GM21786 (cell line): ENCODE results near the gene MAB21L2.
A peak's percentile ranks its signal among the peaks of the same experiment; 100 is the strongest.
"Not testable (repeated sequence)": the region's sequence is repeated elsewhere in the genome, so short reads cannot be mapped to it uniquely, and the experiment has no call there.

ENCODE experiments used
- ATAC-seq: cut with Tn5 transposase; IDR thresholded peaks from one replicate; pipeline ENCODE4 v1.9.1; 2021; ENCODE audit not compliant: unreplicated experiment

The MAB21L2 gene

DNA sequence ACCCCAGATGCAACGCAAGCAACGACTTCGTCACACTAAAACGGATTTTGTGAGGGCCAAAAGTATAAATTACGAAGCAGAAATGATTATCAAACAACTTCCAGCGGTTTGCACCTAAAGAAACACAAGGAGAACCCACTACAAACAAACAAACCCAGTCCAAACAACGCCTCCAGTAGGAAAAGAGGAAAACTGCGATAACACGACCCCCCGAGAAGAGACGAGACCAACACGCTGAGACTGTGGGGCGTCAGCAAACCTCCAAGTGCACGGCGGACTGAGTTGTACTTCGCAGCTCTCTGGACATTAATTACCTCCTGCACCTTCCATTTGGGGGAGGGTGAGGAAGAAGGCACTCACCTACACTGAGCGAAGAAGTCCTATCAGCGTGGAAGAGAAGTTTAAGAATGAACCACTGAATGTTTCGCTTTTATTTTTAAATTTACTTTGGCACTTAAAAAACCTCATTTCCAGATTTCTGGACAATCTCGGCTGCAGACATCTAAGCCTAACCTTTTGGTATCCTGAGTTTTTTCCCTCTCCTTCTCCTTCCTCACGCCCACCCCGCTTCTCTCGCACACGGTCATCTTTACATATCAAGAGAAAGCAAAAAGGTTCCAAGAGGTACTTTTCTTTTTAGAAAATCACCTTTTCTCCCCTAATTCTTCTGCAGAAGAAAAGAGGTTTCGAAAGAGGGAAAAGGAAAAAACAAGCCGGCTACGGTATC lies at the start of gene MAB21L2:
MAB21L2 (plus strand) TSS at position 6 of the 727 bp plus-strand sequence. CDS start 879 bp downstream, outside the sequence.
- no peak for ATAC-seq

DNA sequence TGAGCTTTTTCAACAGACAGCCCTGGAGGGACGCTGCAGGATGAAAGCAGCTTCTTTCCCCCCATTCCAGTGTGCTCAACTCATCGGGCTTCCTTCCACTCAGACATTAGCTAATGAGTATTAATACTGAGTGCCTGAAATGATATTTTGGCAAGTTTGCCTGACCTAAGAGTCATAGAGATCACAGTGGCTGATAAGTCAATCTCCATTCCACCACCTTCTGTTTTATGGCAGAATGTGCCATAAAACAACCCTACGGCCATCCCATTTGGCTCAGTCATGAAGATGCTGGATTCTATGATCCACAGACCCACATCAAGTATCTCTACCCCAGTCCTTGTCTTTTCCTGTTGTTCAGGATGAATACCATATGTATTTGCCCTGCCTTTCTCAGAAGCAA lies 48.3 kb upstream of the MAB21L2 start:
- no peak for ATAC-seq

DNA sequence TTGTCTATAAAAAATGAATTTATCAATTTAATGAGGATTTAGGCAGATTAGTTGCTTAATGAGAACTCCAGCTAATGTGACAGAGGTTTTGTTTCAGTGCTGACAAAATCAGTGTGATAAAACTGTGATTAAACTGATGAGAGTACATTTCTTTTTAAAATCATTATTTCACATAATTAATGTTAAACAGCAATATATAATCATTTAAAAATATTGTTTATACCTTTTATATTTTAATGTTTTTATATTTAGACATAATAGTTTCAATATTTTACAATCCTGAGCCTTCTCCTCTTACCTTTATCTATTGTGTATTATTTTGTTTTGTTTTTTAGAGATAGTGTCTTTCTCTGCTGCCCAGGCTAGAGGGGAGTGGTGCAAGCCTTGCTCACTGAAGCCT lies 47.1 kb upstream of the MAB21L2 start:
- ATAC-seq = no peak

DNA sequence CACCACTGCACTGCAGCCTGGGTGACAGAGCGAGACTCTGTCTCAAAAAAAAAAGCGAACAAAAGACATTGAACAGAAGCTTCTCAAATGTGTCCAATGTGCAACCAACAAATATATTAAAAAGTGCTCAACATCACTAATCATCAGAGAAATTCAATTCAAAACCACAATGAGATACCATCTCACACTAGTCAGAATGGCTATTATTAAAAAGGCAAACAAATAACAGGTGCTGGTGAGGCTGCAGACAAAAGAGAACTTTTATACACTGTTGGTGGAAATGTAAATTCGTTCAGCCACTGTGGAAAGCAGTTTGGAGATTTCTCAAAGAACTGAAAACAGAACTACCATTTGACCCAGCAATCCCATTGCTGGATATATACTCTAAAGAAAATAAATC lies 44.0 kb upstream of the MAB21L2 start:
- not testable (repeated sequence) for ATAC-seq

DNA sequence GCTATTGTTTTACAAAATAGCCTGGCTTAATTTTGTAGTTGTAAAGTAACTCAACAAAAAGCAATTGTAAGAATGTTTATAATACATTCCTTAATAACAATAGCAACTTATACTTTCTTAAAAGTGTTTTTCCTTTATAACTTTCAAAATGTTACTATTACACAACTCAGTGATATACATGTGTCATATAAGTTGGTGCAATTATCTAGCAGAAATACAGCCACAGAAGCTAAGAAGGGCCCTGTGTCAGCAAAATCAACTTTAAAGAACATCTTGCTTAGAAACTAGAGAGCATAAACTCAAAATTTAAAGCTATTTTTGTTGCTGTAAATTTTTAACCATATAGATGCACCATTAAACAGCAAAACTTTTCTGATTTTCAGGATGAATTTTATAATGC lies 41.4 kb upstream of the MAB21L2 start:
- no peak for ATAC-seq

DNA sequence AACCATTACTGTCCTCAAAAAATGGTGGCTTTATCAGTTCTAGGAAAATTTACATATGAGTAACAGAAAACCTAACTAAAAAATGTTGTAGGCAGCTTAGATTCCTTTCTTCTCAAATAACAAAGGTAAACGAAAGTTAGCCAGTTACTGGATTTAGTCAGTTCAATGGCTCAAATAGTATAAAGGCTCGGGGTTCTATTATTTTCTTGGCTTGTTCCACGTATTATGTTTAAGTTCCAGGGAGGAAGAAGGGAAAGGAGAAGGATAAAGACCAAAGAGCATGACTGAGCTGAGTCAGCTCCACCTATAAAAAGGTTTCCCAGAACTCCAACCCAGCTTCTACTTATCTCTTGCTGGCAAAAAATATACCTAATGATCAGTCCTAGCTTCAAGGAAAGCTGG lies 41.0 kb upstream of the MAB21L2 start:
- no peak for ATAC-seq

DNA sequence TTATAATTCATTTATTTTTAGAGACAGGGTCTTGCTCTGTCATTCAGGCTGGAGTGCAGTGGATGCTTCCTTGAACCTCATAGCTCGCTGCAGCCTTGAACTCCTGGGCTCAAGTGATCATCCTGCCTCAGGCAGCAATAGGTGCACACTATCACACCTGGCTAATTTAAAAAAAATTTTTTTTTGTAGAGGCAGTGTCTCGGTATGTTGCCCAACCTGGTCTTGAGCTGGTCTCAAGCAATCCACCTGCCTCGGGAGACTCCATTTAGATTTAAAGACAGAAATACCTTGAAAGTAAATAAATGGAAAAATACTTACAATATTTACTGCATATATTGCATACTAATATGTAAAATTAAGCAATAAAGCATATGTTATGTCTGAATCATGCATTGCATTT lies 40.3 kb upstream of the MAB21L2 start:
- ATAC-seq = no peak

DNA sequence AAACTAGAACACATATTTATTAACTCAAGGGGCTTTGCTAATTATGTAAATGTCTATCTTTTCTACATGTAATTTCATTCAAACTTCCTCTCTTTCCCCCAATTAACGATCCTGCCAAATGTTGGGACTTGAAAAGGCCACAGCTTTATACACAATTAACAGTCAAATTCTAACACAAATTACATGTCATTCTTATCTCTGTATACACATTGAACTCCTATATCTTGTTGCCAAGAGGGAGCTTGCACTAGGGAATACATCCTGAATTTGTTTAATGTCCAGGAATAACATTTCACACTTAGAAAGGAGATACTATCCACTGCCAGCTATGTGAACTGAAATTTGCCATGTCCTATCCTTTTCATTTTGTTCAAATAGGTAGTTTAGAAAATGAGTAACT lies 38.9 kb upstream of the MAB21L2 start:
- no peak for ATAC-seq

DNA sequence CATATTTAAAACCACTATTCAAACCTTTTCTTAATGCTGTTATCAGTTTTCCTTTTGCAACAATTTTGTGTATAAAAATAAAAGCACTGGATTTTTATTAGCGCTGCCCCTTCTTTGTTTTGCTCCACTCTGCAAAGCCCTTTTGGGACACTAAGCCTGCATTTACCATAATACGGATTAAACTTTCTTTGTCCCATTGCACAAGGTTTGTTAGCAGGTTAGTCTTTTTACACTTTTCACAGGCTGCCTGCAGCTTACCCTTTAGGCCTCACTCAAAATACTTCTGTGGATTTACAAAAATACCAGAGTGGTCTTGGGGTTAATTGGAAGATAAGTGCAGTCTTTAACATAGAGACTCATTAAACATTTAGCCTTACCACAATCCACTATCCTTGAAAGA lies 35.7 kb upstream of the MAB21L2 start:
- ATAC-seq = no peak

DNA sequence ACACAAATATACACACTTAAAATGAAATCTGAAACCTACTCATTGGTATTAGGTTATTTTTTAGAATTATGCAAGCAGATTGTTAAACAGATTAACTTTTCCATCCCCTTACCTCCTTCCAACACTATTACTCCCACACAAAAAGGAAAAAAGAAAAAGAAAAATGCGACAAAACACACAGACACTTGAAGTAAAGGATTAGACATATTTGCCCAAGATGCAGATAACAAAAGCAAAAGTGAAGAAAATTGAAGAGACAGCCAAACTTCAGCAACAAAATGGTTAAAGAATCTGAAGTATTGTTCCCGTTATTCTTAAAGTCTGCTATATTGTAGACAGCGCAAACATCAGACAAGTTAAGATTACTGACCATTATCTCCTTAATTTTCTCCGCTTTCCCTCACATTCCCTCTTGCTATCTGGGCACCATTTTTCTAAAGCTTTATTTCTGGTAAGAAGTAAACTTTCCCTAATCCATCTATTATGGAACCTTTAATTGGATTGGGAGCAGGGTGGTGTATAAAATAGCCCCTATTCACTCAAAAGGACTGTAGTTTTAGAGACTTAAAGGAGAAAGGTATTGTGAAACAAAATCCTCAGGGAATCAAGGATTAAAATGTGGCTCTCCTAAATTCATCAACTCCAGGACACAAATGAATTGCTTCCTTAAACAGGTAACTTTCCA lies 34.7 kb upstream of the MAB21L2 start:
- ATAC-seq = no peak

DNA sequence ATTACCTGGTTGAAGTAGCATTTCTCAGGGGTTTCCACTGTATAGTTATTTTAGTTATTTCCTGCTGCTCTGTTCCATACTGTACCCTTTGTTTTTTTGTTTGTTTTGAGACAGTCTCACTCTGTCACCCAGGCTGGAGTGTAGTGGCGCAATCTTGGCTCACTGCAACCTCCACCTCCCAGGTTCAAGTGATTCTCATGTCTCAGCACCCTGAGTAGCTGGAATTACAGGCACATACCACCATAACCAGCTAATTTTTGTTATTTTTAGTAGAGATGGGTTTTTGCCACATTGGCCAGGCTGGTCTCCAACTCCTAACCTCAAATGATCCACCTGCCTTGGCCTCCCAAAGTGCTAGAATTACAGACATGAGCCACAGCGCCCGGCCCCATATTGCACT lies 24.1 kb upstream of the MAB21L2 start:
- not testable (repeated sequence) for ATAC-seq

DNA sequence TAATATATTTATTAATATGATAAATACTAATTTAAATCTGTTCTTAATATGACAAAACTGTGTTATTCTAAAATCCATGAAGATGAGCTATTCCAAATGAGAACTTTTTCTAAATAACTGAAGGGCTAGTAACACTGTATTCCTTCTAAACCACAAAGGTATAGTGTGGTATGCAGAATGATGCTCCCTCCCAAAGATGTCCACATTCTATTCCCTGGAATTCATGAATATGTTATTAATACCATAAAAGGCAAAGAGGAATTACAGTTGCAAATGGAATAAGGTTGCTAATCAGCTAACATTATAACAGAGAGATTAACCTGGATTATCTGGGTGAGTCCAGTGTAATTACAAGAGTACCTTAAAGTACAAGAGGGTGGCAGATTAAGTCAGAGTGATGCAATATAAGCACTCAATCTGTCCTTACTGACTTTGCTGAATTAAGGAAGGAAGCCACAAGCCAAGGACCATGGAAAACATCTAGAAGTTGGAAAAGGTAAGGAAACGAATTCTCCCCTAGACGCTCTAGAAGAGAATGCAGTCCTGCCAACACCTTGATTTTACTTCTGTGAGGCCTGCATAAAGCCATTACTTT lies 20.7 kb upstream of the MAB21L2 start:
- ATAC-seq = no peak

DNA sequence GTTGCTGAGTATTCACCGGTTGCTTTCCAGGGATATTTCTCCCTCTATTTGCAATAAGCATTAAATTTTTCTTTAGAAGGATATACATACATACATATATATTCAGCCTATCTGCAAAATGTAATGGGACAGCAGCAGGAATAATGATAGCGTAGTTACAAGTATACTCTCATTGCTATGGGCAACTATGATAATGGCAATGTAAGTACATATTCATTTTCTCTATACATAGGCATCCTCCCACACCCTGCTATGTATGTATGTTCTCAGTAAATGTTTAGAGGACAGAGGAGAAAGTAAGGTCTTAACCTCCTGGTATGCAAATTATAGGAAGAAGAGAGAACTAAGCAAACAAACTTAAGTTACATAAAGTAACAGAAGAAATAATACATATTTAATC lies 19.7 kb upstream of the MAB21L2 start:
- ATAC-seq = no peak

DNA sequence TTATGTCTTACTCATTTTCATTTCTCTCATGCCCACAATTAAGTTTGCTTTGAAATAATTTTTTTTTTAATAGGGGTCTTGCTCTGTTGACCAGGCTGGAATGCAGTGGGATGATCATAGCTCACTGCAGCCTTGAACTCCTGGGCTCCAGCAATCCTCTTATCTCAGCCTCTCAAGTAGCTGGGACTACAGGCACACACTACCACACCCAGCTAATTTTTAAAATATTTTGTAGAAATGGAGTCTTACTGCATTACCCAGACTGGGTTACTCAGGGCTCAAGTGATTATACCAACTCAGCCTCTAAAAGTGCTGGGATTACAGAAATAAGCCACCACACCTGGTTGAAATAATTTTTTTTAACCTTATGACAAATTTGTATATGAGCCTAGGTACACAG lies 19.2 kb upstream of the MAB21L2 start:
- ATAC-seq = no peak

DNA sequence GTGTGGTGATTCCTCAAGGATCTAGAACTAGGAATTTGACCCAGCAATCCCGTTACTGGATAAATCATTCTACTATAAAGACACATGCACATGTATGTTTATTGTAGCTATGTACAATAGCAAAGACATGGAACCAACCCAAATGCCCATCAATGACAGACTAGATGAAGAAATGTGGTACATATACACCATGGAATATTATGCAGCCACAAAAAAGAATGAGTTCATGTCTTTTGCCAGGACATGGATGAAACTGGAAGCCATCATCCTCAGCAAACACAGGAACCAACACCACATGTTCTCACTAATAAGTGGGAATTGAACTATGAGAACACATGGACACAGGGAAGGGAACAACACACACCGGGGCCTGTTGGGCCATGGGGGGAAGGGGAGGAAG lies 17.0 kb upstream of the MAB21L2 start:
- not testable (repeated sequence) for ATAC-seq

DNA sequence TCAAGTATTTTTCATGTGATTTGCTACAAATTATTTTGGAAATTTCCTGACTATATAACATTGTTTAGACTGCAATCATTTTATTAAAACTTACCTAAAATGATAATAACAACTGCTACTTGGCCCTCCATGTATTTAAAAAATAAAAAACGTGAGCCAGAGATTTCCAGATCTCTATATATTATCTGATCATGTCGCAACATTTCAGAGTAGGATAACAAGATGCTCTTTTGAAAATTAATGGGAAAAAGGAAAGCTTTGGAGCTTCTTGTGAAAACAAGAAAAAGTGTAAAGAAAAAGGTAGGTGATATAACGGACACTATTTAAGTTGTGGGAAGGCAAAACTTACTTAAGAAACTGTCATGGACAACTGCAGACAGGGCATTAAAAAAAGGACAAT lies 14.9 kb upstream of the MAB21L2 start:
- ATAC-seq = no peak

DNA sequence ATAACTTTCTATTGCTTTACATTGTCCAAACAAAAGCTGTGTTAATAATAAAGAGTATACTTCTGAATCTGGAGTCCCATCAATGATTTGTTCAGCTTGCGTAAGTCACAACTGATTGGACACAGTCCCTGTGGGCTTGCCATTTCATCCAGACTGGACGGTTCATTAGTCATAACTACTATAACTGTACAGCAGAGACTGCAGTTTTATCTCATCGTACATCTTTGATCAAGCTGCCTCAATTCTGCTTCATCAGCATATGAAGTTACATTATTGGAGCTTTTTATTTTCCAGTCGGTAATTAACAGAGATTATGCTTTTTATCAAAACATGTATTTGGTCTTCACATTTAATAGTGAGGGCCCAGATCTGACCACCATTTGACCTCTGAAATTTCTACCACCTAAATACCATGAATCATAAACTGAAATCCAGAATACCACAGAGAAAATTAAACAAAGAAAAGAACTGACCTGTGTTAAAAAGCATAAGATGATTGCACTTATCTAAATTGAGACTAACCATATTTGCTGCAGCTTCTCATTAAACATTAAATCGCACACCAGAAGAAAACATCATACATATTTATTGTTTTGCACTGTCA lies 12.5 kb upstream of the MAB21L2 start:
- ATAC-seq = no peak

DNA sequence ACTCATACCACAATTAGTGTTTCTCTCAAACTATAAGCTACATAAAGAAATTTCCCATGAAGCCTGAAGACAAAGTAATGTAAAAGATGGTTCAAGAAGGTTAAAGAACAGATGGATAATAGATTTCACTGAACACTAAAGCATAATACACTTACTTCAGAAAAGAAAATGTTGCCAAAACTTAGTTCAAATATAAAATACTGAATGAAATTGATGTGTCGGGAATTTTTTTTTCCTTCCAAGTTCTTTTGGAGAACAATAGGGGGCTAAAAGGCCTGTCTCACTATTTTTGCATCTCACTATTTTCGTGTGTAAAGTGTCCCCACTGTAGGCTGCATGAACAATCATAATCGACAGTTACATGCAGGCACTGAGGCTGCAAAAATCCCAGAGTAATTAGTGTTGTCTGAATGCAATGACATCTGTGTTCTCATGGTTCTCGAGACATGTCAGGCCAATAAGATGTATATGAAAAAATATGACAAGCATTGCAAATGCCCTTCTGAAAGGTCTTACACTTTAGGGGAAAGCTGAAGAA lies 11.9 kb upstream of the MAB21L2 start:
- no peak for ATAC-seq

DNA sequence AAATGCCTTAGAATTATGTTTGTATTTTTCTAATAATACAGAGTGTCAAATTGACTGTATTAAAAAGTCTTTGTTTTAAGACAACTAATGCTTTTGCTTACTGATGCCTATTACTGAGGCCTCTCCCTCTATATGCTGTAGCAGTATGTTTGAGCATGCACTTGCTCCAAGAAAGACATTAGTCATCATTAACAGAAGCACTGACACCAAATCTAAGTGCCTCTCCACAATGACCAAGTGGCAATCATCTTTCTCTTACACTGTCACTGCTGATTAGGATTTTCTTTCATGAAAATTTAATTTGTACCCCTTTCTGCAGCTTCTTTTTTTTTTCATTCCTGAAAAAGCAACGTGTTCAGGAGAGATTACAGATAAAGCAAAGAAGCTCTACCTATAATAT lies 11.1 kb upstream of the MAB21L2 start:
- no peak for ATAC-seq

DNA sequence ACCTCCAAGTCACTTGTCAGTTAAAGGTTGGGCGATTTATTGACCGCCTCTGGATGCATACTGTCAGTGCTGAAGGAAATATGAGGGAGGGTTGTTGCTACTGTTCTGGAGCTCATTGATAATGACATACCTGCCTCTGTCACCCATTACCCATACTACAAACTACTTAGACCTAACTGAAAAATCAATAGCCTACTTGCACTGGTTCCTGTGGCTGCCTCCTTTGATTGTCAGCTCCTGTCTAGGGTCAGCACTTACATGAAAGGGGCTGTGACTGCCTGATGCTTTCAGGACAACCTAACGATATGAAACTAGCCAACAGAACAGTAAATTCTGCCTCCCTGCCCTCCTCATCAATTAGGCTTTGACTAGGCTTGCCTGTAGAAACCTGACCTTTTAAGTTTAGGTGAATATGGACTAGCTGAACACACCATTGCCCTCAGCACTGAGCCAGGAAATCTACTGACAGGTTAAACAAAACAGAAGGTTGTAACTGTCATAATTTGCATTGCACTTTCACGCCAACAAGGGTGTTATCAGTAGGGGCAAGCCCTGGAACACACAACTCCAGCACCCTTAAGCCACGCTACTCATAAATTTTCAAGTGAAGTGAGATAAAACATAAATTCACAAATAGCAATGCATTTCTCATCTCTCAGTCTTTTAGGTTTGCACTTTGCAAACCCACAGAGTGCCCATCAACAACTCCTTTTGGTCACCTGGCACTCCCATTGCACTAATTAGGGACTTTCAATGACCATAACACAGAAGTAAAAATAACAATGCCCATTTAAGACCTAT lies 9.0 kb upstream of the MAB21L2 start:
- peak; percentile 45 for ATAC-seq

DNA sequence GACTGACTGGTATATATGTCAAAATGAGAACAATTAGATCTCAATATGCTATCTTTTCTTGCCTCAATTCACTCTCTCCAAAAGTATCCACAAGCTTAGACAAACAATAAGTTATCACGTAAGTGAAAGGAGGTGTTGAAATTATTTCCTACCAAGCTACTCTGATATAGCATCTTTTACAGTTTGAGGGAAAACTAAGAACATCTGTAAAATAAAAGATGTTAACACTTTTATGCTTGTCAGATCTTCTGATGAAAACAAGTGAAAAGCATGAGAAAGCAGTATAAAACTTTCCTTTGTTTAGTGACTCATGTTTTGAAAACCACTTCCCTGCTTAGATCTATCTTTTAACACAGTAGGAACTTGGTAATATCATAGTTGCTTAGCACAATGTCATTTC lies 8.4 kb upstream of the MAB21L2 start:
- no peak for ATAC-seq
